RWPE2 (cell line): ENCODE data around the gene PLEKHB1.
A peak's percentile ranks its signal among the peaks of the same experiment; 100 is the strongest.

Source experiments
- ATAC-seq: fragments of 200-7000 bp; cut with Tn5 transposase; 3 replicates; pipeline ENCODE4 v1.9.1; 2021; ENCODE audit warnings: low read depth
- DNase-seq: peaks from one replicate; pipeline ENCODE4 v3.0.0-alpha.2; 2020; ENCODE audit warnings: low spot score
- H3K27ac ChIP-seq: fragments of 450-650 bp; 2 replicates; pipeline ENCODE4 v1.5.1; 2017; ENCODE audit warnings: mild to moderate bottlenecking; ENCODE audit not compliant: poor library complexity, severe bottlenecking
- H3K27me3 ChIP-seq: fragments of 250-450 bp; sonication (Bioruptor Pico); 2 replicates; pipeline ENCODE4 v1.5.1; 2021; ENCODE audit warnings: mild to moderate bottlenecking, moderate library complexity; ENCODE audit not compliant: insufficient read depth, poor library complexity, severe bottlenecking
- H3K36me3 ChIP-seq: fragments of 250-450 bp; sonication (Bioruptor Pico); 2 replicates; pipeline ENCODE4 v1.5.1; 2020; ENCODE audit warnings: low read depth, mild to moderate bottlenecking, moderate library complexity
- H3K4me1 ChIP-seq: fragments of 250-450 bp; sonication (Bioruptor Pico); 2 replicates; pipeline ENCODE4 v1.5.1; 2021; ENCODE audit warnings: mild to moderate bottlenecking, moderate library complexity; ENCODE audit not compliant: insufficient read depth, poor library complexity, severe bottlenecking
- H3K4me3 ChIP-seq: fragments of 250-450 bp; sonication (Bioruptor Pico); 2 replicates; pipeline ENCODE4 v1.5.1; 2021; ENCODE audit warnings: mild to moderate bottlenecking, moderate library complexity; ENCODE audit not compliant: severe bottlenecking
- H3K9me3 ChIP-seq: fragments of 250-450 bp; sonication (Bioruptor Pico); 2 replicates; pipeline ENCODE4 v1.5.1; 2021; ENCODE audit warnings: mild to moderate bottlenecking, moderate library complexity; ENCODE audit not compliant: severe bottlenecking
- TF ChIP-seq, protein P1 (sequence below): fragments of 450-650 bp; IDR thresholded peaks from one replicate; pipeline ENCODE4 v1.5.1; 2017; ENCODE audit warnings: mild to moderate bottlenecking, moderate library complexity; ENCODE audit not compliant: poor library complexity, severe bottlenecking

PLEKHB1 gene

DNA sequence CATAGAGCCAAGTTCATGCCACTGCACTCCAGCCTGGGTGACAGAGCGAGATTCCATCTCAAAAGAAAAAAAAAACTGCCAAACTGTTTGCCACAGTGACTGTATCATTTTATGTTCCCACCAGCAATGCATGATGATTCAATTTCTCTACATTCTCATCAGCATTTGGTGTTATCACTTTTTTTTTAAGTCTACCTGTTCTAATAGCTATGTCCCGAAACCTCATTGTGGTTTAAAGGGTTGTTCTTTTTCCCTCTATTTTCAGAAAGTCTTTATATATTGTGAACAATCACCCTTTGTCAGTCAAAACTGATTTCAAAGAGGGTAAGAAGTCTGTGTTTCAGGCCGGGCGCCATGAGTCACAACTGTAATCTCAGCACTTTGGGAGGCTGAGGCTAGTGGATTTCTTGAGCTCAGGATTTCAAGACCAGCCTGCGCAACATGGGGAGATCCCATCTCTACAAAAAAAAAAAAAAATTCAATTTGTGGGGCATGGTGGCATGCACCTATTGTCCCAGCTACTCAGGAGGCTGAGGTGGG, 33.7 kb upstream of the PLEKHB1 start:
- H3K36me3 ChIP-seq = no peaks in the 10 kb centered on the region
- H3K27ac ChIP-seq = no peak overlapping the region
- no peak overlapping the region for H3K4me3 ChIP-seq
- TF ChIP-seq, protein P1, sequence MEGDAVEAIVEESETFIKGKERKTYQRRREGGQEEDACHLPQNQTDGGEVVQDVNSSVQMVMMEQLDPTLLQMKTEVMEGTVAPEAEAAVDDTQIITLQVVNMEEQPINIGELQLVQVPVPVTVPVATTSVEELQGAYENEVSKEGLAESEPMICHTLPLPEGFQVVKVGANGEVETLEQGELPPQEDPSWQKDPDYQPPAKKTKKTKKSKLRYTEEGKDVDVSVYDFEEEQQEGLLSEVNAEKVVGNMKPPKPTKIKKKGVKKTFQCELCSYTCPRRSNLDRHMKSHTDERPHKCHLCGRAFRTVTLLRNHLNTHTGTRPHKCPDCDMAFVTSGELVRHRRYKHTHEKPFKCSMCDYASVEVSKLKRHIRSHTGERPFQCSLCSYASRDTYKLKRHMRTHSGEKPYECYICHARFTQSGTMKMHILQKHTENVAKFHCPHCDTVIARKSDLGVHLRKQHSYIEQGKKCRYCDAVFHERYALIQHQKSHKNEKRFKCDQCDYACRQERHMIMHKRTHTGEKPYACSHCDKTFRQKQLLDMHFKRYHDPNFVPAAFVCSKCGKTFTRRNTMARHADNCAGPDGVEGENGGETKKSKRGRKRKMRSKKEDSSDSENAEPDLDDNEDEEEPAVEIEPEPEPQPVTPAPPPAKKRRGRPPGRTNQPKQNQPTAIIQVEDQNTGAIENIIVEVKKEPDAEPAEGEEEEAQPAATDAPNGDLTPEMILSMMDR = no peak
- no peaks in the 10 kb centered on the region for H3K4me1 ChIP-seq
- DNase-seq (no peak), ATAC-seq (no peak)
- H3K9me3 ChIP-seq = no peaks in the 10 kb centered on the region
- H3K27me3 ChIP-seq = no peaks in the 10 kb centered on the region

DNA sequence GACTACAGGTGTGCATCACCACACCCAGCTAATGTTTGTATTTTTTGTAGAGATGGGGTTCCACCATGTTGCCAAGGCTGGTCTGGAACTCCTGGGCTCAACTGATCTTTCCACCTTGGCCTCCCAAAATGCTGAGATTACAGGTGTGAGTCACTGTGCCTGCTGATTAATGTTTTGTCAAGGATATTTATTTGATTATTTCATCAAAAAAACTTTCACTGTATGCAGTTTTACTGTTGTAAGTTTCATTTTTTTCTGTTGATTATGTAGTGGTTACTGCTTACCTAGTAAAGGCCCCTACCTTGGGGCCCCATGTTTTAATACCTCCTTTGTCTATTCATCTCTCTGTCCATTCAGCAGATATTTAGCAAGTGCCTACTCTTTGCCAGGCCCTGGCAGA, 31.8 kb upstream of the PLEKHB1 start:
- Histone ChIP-seq H3K36me3 (no peaks in the 10 kb centered on the region), H3K4me3 (no peak overlapping the region), H3K4me1 (no peaks in the 10 kb centered on the region), H3K27ac (no peak overlapping the region), H3K27me3 (no peaks in the 10 kb centered on the region), H3K9me3 (no peaks in the 10 kb centered on the region)
- ATAC-seq = no peak
- no peak for DNase-seq
- TF ChIP-seq, protein P1 = no peak

- H3K4me3 ChIP-seq = no peak overlapping the region
- ATAC-seq (no peak), DNase-seq (no peak)
- H3K9me3 ChIP-seq = no peaks in the 10 kb centered on the region
- no peaks in the 10 kb centered on the region for H3K4me1 ChIP-seq
- no peaks in the 10 kb centered on the region for H3K27me3 ChIP-seq
- no peak overlapping the region for H3K27ac ChIP-seq
- TF ChIP-seq, protein P1 = no peak
- no peaks in the 10 kb centered on the region for H3K36me3 ChIP-seq
These were observed 23.3 kb upstream of the PLEKHB1 start for GRCh38 chr11:73622926-73623593.

DNA sequence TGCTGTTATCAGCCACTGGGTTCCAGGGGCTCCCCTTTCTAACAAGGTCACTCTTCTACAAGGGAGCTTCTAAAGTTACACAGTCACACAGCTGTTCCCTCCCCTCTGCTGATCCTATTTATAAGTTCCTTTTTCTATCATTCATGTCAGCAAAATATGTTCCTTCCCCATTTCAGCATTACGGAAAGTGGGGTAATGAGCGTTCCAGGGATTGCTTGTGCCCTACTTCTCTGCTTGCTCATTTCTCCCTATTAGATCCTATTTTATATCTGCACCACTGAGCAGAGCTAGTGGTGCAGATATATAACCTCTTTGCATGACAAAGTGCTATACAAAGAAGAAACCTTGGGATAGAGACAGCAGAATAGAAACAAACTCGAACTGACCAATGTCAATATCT, 22.7 kb upstream of the PLEKHB1 start:
- Histone ChIP-seq H3K27ac (no peak overlapping the region), H3K36me3 (no peaks in the 10 kb centered on the region), H3K27me3 (no peaks in the 10 kb centered on the region), H3K4me1 (no peaks in the 10 kb centered on the region), H3K4me3 (no peak overlapping the region), H3K9me3 (no peaks in the 10 kb centered on the region)
- DNase-seq (no peak), ATAC-seq (no peak)
- TF ChIP-seq, protein P1 = no peak

- Histone ChIP-seq H3K27ac (no peak overlapping the region), H3K9me3 (no peaks in the 10 kb centered on the region), H3K27me3 (no peaks in the 10 kb centered on the region), H3K36me3 (no peaks in the 10 kb centered on the region), H3K4me3 (no peak overlapping the region), H3K4me1 (no peaks in the 10 kb centered on the region)
- no peak for DNase-seq
- ATAC-seq = peak; percentile 91
- TF ChIP-seq, protein P1 = peak; percentile 94
These were observed 20.6 kb upstream of the PLEKHB1 start for GRCh38 chr11:73625696-73626318.
